Panc1 (cell line): ENCODE measurements around the gene ARHGEF17. TPM values are rescaled to one million over a fixed set of nuclear protein-coding genes. Genes with fewer than 3 reads are reported as not detected.
A peak's percentile ranks its signal among the peaks of the same experiment; 100 is the strongest.

Experiments
- ATAC-seq: fragments of 200-7000 bp; cut with Tn5 transposase; 2 replicates; pipeline ENCODE4 v1.9.1; 2020; ENCODE audit warnings: mild to moderate bottlenecking, moderate library complexity
- BruUV-seq: library from RNA; stranded (reverse); fragments of 400-500 nt; replicated peaks from 2 replicates; lab custom pipeline; 2021; lab: Mats Ljungman, UMichigan
- CTCF ChIA-PET: fragments of 300-600 bp; sonication (Branson Sonifier 250); formaldehyde crosslinking; loops from one replicate; lab custom pipeline; 2022; ENCODE audit warnings: antibody characterized with exemption; lab: Charles Lee
- POLR2A ChIA-PET: fragments of 300-600 bp; sonication (Branson Sonifier 250); formaldehyde crosslinking; loops from one replicate; lab custom pipeline; 2022; ENCODE audit warnings: antibody characterized with exemption; lab: Charles Lee
- DNase-seq: peaks from one replicate; pipeline ENCODE4 v3.0.0-alpha.2; 2010; ENCODE audit warnings: low read depth, low spot score
- H3K27ac ChIP-seq: 2 replicates; pipeline ENCODE4 v1.5.1; 2011; ENCODE audit warnings: mild to moderate bottlenecking, low read length, inconsistent platforms
- H3K27me3 ChIP-seq: fragments of 200-500 bp; sonication (Bioruptor generic); 2 replicates; pipeline ENCODE4 v1.6.0; 2014; ENCODE audit warnings: low read length, inconsistent platforms; ENCODE audit not compliant: control insufficient read depth, insufficient read depth
- H3K36me3 ChIP-seq: fragments of 200-500 bp; sonication (Bioruptor generic); 2 replicates; pipeline ENCODE4 v1.5.1; 2014; ENCODE audit warnings: inconsistent platforms, mild to moderate bottlenecking, low read length, moderate library complexity; ENCODE audit not compliant: control insufficient read depth, insufficient read depth
- H3K4me1 ChIP-seq: 2 replicates; pipeline ENCODE4 v1.5.1; 2011; ENCODE audit warnings: inconsistent platforms, mild to moderate bottlenecking, low read length, moderate library complexity; ENCODE audit not compliant: control insufficient read depth, insufficient read depth
- H3K4me3 ChIP-seq, 2 experiments: 2 replicates each; pipeline ENCODE4 v1.5.1; 2011 to 2012; ENCODE audit warnings: low read depth in 2 of 2, low read length in 2 of 2, mild to moderate bottlenecking in 2 of 2, inconsistent platforms in 1 of 2, moderate library complexity in 1 of 2
- H3K9me3 ChIP-seq: fragments of 200-500 bp; sonication (Bioruptor generic); 2 replicates; pipeline ENCODE4 v1.5.1; 2014; ENCODE audit warnings: low read depth, mild to moderate bottlenecking, inconsistent platforms, low read length, moderate library complexity; ENCODE audit not compliant: control insufficient read depth, insufficient read depth
- CTCF ChIP-seq: fragments of 450-650 bp; IDR thresholded peaks from 2 replicates; pipeline ENCODE4 v1.5.1; 2017; ENCODE audit warnings: mild to moderate bottlenecking
- POLR2AphosphoS5 ChIP-seq: IDR thresholded peaks from 2 replicates; pipeline ENCODE4 v1.6.1; 2012; ENCODE audit warnings: mild to moderate bottlenecking, low read depth, low read length, moderate library complexity
- REST ChIP-seq, 2 experiments: IDR thresholded peaks; 2 replicates each; pipeline ENCODE4 v1.6.1; 2011 to 2012; ENCODE audit warnings: low read depth in 2 of 2, control low read depth in 1 of 2, low read length in 1 of 2, mild to moderate bottlenecking in 1 of 2, moderate library complexity in 1 of 2; ENCODE audit not compliant: insufficient read depth in 1 of 2
- SIN3A ChIP-seq: IDR thresholded peaks from 2 replicates; pipeline ENCODE4 v1.6.1; 2012; ENCODE audit warnings: low read depth, mild to moderate bottlenecking, low read length, moderate library complexity, borderline replicate concordance; ENCODE audit not compliant: insufficient read depth
- TCF7L2 ChIP-seq: IDR thresholded peaks from 2 replicates; pipeline ENCODE4 v1.6.1; 2011; ENCODE audit warnings: mild to moderate bottlenecking, low read depth, low read length, inconsistent platforms
- in situ Hi-C: cut with HindIII; loops from 2 replicates; pipeline ENCODE4 v1.10.0; 2016; ENCODE audit warnings: low sequenced_read_pairs, low pct_unique_long_range_greater_than_20kb
- intact Hi-C: fragments of 100-400 bp; cut with micrococcal nuclease; formaldehyde crosslinking; loops from one replicate; pipeline ENCODE4 v1.10.0; 2022; ENCODE audit not compliant: unreplicated experiment
- total RNA-seq: library from RNA; stranded (reverse); gene quantifications from one replicate; pipeline ENCODE4 v1.2.1, GENCODE V29; 2021; ENCODE audit not compliant: unreplicated experiment

ARHGEF17 gene
- total RNA-seq, 1 experiment from 2014 or later = 43.2 TPM

GRCh38 chr11:73375830-73376159 lies 67.7 kb downstream of the ARHGEF17 start:
- peaks cover 20% of the 10 kb centered on the region for H3K4me1 ChIP-seq
- no peaks in the 10 kb centered on the region for H3K9me3 ChIP-seq
- POLR2A ChIA-PET = interaction anchor here (0.6 kb wide), 1 partner anchor 232 kb away, joined by 9 read pairs; no protein-coding TSS in a partner anchor
- no peak for DNase-seq
- BruUV-seq = no TSS peak
- no peaks in the 10 kb centered on the region for H3K36me3 ChIP-seq
- H3K27ac ChIP-seq = peak overlapping the region; percentile 81
- TF ChIP-seq REST (IDR thresholded peaks at IDR 0.05; ENCODE audit: insufficient read depth in 1 of 2, low read depth in 2 of 2, low read length in 1 of 2) (no peak), POLR2AphosphoS5 (no peak), SIN3A (no peak), CTCF (no peak; the same call in 1 of the 2 replicates), TCF7L2 (no peak)
- H3K4me3 ChIP-seq = peak overlapping the region; percentile 35 to 86
- in situ Hi-C loops (no loop called here), intact Hi-C loops (no loop called here)
- ATAC-seq = peak; percentile 2
- CTCF ChIA-PET = no interaction called here
- no peaks in the 10 kb centered on the region for H3K27me3 ChIP-seq

GRCh38 chr11:73376160-73376802 lies 68.2 kb downstream of the ARHGEF17 start, which contains the start of gene RELT:
RELT (plus strand) TSS chr11:73376399; CDS start chr11:73389137, 12,738 bp downstream.
- intact Hi-C loops = no loop called here

More at GRCh38 chr11:73376160-73376802, 68.2 kb downstream of the ARHGEF17 start, which contains the start of gene RELT:
- POLR2A ChIA-PET = no interaction called here
- CTCF ChIA-PET = interaction anchor here (0.6 kb wide), 1 partner anchor 17 kb away, joined by 3 read pairs; no protein-coding TSS in a partner anchor
- ATAC-seq (peak; percentile 93), DNase-seq (peak; percentile 53)
- no peaks in the 10 kb centered on the region for H3K36me3 ChIP-seq
- peak within 1 kb of the TSS; percentile 81 for H3K27ac ChIP-seq
- H3K27me3 ChIP-seq = no peaks in the 10 kb centered on the region
- no peaks in the 10 kb centered on the region for H3K9me3 ChIP-seq
- in situ Hi-C loops = no loop called here
- TF ChIP-seq POLR2AphosphoS5 (peak; percentile 94), TCF7L2 (no peak), REST (IDR thresholded peaks at IDR 0.05; ENCODE audit: insufficient read depth in 1 of 2, low read depth in 2 of 2, low read length in 1 of 2) (no peak), SIN3A (peak; percentile 85; the same call in 1 of the 2 replicates), CTCF (peak; percentile 100)
- peaks cover 22% of the 10 kb centered on the region for H3K4me1 ChIP-seq
- BruUV-seq = no TSS peak
- H3K4me3 ChIP-seq = peak within 1 kb of the TSS; percentile 76 to 86
